ENCODE measurements around the gene NFATC1. TPM values are rescaled to one million over a fixed set of nuclear protein-coding genes. Genes with fewer than 3 reads are reported as not detected.

The NFATC1 gene
- total RNA-seq, 1 donor from 2014 or later: 16.6 TPM

DNA sequence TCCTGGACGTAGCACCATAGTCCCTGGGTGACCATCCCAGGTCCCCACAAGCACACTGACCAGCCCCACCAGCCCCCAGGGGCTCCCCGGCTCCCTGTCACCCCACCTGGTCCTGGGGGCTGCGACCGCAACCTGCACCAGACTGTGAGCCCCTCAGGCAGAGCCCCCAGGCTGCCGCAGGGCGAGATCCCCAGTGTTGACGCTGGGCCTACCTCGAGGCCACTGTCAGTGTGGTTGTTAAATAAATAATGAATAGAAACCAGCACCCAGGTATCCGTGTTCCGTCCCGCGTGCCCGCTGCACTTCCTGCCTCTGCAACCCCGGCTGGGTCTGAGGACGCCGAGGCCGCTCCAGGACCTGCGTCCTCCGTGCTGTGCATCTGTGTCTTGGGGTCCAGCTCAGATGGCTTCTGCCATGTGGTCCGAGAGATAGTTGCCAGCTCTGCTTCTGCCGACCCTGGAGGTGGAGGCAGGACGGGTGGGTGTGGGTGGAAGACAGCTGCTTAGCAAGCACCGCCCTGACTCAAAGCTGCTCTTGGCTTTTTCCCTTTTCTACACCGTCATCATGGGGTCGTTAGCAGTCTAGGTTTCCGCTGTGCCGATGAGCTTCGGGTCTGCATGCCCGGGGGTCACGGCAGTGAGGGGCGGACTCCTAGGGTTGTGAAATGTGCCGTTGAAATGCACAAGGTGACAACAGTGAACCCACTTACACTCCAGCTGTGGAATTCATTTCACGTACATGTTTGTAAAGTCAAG lies 74.2 kb downstream of the NFATC1 start:
- no peaks in the 10 kb centered on the region for H3K27me3 ChIP-seq
- peaks cover 18% of the 10 kb centered on the region for H3K36me3 ChIP-seq
- no peaks in the 10 kb centered on the region for H3K4me1 ChIP-seq
- no peak overlapping the region for H3K27ac ChIP-seq
- H3K9me3 ChIP-seq: no peaks in the 10 kb centered on the region
- DNase-seq (no peak), ATAC-seq (no peak)
- H3K4me3 ChIP-seq: no peak overlapping the region
- TF ChIP-seq, protein P1, sequence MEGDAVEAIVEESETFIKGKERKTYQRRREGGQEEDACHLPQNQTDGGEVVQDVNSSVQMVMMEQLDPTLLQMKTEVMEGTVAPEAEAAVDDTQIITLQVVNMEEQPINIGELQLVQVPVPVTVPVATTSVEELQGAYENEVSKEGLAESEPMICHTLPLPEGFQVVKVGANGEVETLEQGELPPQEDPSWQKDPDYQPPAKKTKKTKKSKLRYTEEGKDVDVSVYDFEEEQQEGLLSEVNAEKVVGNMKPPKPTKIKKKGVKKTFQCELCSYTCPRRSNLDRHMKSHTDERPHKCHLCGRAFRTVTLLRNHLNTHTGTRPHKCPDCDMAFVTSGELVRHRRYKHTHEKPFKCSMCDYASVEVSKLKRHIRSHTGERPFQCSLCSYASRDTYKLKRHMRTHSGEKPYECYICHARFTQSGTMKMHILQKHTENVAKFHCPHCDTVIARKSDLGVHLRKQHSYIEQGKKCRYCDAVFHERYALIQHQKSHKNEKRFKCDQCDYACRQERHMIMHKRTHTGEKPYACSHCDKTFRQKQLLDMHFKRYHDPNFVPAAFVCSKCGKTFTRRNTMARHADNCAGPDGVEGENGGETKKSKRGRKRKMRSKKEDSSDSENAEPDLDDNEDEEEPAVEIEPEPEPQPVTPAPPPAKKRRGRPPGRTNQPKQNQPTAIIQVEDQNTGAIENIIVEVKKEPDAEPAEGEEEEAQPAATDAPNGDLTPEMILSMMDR (IDR thresholded peaks at IDR 0.05): no peak
- intact Hi-C loops (cut with DNase I): no loop called here

DNA sequence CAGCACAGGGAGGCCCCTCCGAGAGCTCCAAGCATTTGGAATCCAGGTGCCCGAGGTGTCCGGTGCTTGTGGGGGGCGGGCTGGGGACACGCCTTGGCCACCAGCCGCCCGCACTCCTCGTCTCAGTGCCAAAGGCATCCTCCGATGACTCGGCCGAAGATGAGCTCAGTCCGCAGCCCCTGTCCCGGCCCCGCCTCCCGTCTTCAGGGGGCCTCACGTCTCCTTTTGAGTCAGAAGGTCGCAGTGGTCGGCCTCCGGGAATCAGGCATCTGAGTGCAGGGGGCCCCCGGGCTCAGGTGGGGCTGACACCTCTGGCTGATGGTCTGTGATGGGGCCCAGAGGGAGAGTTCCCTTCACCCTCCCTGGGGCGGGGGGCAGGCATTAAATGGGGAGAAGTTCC lies 74.8 kb downstream of the NFATC1 start:
- H3K27me3 ChIP-seq: no peaks in the 10 kb centered on the region
- no peak for DNase-seq
- H3K27ac ChIP-seq: no peak overlapping the region
- peaks cover 18% of the 10 kb centered on the region for H3K36me3 ChIP-seq
- no peak for ATAC-seq
- intact Hi-C loops (cut with DNase I): no loop called here
- TF ChIP-seq, protein P1 (IDR thresholded peaks at IDR 0.05): no peak
- no peak overlapping the region for H3K4me3 ChIP-seq
- H3K9me3 ChIP-seq: no peaks in the 10 kb centered on the region
- no peaks in the 10 kb centered on the region for H3K4me1 ChIP-seq

DNA sequence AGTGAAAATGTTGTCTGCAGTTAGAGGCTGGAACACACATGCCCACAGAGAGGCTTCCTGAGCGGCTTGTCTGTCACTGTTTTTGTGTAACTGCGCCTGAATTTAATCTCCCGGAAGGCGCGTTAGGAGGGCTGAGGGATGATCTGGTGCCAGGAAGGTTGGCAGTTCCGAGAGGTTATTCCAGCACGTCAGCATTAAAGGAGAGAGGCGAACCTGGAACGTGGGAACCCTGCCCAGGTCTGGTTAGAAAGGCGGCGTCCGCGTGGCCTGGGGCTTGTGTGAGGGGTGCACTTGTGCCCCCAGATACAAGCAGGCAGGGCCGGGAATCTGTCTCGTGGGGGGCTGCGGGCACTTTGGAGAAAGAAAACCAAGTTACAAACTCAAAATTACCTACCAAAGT lies 75.3 kb downstream of the NFATC1 start:
- no peak overlapping the region for H3K4me3 ChIP-seq
- H3K27ac ChIP-seq: no peak overlapping the region
- ATAC-seq: no peak
- intact Hi-C loops (cut with DNase I): no loop called here
- peaks cover 18% of the 10 kb centered on the region for H3K36me3 ChIP-seq
- H3K9me3 ChIP-seq: no peaks in the 10 kb centered on the region
- TF ChIP-seq, protein P1 (IDR thresholded peaks at IDR 0.05): no peak
- no peaks in the 10 kb centered on the region for H3K4me1 ChIP-seq
- DNase-seq: no peak
- no peaks in the 10 kb centered on the region for H3K27me3 ChIP-seq

DNA sequence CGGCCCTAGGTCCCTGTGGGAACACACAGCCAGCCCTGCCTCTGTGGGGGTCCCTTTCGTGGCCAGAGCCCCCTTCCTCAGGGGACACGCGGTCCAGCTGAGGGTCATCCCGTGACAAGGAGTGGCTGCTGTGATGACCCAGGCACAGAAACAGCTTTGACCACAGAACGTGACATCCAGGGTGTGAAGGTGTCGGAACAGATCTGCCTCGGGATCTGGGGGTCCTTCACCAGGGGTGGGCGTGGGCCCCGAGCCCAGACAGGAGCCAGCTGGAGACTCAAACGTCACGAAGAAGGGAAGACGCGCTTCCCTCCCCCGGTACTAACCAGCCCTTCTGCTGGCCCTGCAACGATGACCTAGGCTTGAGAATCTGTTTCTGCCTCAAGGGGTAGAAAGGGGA lies 75.9 kb downstream of the NFATC1 start:
- Histone ChIP-seq H3K36me3 (peaks cover 18% of the 10 kb centered on the region), H3K27me3 (no peaks in the 10 kb centered on the region), H3K4me1 (no peaks in the 10 kb centered on the region), H3K27ac (no peak overlapping the region), H3K9me3 (no peaks in the 10 kb centered on the region), H3K4me3 (no peak overlapping the region)
- intact Hi-C loops (cut with DNase I): no loop called here
- TF ChIP-seq, protein P1 (IDR thresholded peaks at IDR 0.05): no peak
- ATAC-seq (no peak), DNase-seq (no peak)

DNA sequence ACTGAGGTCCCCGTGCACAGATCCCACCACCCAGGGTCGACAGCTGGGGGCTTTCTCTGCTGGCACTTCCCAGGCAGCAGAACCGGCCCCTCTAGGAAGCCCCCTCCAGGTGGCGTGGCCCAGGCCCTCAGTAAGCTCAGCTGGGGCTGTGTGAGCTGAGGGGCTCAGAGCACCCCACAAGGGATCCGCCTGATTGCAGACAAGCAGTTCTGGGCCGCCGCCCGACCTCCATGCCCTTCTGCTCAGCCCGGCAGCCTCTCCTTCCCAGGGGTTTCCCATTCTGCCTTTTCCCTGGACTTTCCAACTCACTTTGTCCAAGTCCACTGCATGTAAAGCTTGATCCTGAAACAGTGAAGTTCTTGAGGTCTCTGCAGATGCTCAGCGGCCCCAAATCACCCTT lies 76.4 kb downstream of the NFATC1 start:
- Histone ChIP-seq H3K9me3 (no peaks in the 10 kb centered on the region), H3K36me3 (peaks cover 18% of the 10 kb centered on the region), H3K4me3 (no peak overlapping the region), H3K4me1 (no peaks in the 10 kb centered on the region), H3K27me3 (no peaks in the 10 kb centered on the region), H3K27ac (no peak overlapping the region)
- no peak for DNase-seq
- ATAC-seq: no peak
- TF ChIP-seq, protein P1 (IDR thresholded peaks at IDR 0.05): no peak
- intact Hi-C loops (cut with DNase I): no loop called here
